Measurements from ENCODE around the gene SIGLEC11.

GRCh38 chr19:49921871-49922795, 38.8 kb downstream of the SIGLEC11 start:
- TF ChIP-seq POLR2A (IDR thresholded peaks at IDR 0.05): no peak
- TF ChIP-seq EP300 (IDR thresholded peaks at IDR 0.05): no peak
- no peak for TF ChIP-seq CTCF (IDR thresholded peaks at IDR 0.05)
